ENCODE data around the gene MOB4.

- TF ChIP-seq TCF4 (CRISPR knock-in tag; IDR thresholded peaks at IDR 0.05; ENCODE audit: borderline replicate concordance): no peak
- TF ChIP-seq ZNF70 (CRISPR knock-in tag; IDR thresholded peaks at IDR 0.05): no peak
- no peak for TF ChIP-seq TSHZ2 (CRISPR knock-in tag; IDR thresholded peaks at IDR 0.05)
- TF ChIP-seq ZNF8 (CRISPR knock-in tag; IDR thresholded peaks at IDR 0.05): no peak
- no peak for TF ChIP-seq RARB (CRISPR knock-in tag; IDR thresholded peaks at IDR 0.05)
Observed at GRCh38 chr2:197497326-197497725, 18.5 kb upstream of the MOB4 start.
